GM12873 (cell line): Measurements from ENCODE around the gene COL25A1.

ENCODE experiments used
- CTCF ChIP-seq: IDR thresholded peaks from 2 replicates; pipeline ENCODE4 v1.5.1; 2012; ENCODE audit warnings: low read depth, mild to moderate bottlenecking, moderate library complexity, low read length, control low read depth; ENCODE audit not compliant: insufficient read depth; ENCODE audit errors: missing control alignments

COL25A1 gene

GRCh38 chr4:108838451-108838850, 464.0 kb downstream of the COL25A1 start:
- no peak for TF ChIP-seq CTCF

GRCh38 chr4:108834835-108835384, 467.5 kb downstream of the COL25A1 start:
- TF ChIP-seq CTCF = peak; percentile 58

- no peak for TF ChIP-seq CTCF
These were observed 468.2 kb downstream of the COL25A1 start for GRCh38 chr4:108834166-108834834.

GRCh38 chr4:108833046-108833445, 469.4 kb downstream of the COL25A1 start:
- no peak for TF ChIP-seq CTCF

GRCh38 chr4:108831886-108832285, 470.6 kb downstream of the COL25A1 start:
- no peak for TF ChIP-seq CTCF

- TF ChIP-seq CTCF = no peak
These were observed 471.2 kb downstream of the COL25A1 start for GRCh38 chr4:108831291-108831690.

GRCh38 chr4:108830509-108831244, 471.8 kb downstream of the COL25A1 start:
- TF ChIP-seq CTCF = no peak
